ENCODE data around the gene LRRC27.

- no peak for TF ChIP-seq POLR2A (IDR thresholded peaks at IDR 0.05; ENCODE audit: low read length)
- TF ChIP-seq GATA1 (IDR thresholded peaks at IDR 0.05; ENCODE audit: low read depth, low read length): no peak
These were observed 49.7 kb downstream of the LRRC27 start for GRCh38 chr10:132381741-132382140.

All from erythroblast (primary cell).